ENCODE measurements around the gene SF3A1.
A peak's percentile ranks its signal among the peaks of the same experiment; 100 is the strongest.

Gene SF3A1

GRCh38 chr22:30301995-30302809 is 54.5 kb downstream of the SF3A1 start:
- H3K4me1 ChIP-seq (ENCODE audit: control insufficient read depth, insufficient read depth, low read length, unreplicated experiment), result peaks cover 39% of the 10 kb centered on the region
- H3K79me2 ChIP-seq (ENCODE audit: control insufficient read depth, insufficient read depth, low read length, unreplicated experiment), result peaks cover 14% of the 10 kb centered on the region
- no peaks in the 10 kb centered on the region for H3K36me3 ChIP-seq (ENCODE audit: insufficient read depth, low read length)
- H2AFZ ChIP-seq (ENCODE audit: low read length, unreplicated experiment), result no peak overlapping the region
- no peak overlapping the region for H3K4me3 ChIP-seq (ENCODE audit: low read depth, low read length)
- no peaks in the 10 kb centered on the region for H3K27me3 ChIP-seq (ENCODE audit: insufficient read depth, low read length)
- peak overlapping the region; percentile 39 for H3K27ac ChIP-seq (ENCODE audit: low read depth, low read length)

- Histone ChIP-seq H3K36me3 (ENCODE audit: insufficient read depth, low read length) (no peaks in the 10 kb centered on the region), H3K4me3 (ENCODE audit: low read depth, low read length) (no peak overlapping the region), H3K27me3 (ENCODE audit: insufficient read depth, low read length) (no peaks in the 10 kb centered on the region), H2AFZ (ENCODE audit: low read length, unreplicated experiment) (no peak overlapping the region), H3K79me2 (ENCODE audit: control insufficient read depth, insufficient read depth, low read length, unreplicated experiment) (peaks cover 5% of the 10 kb centered on the region), H3K4me1 (ENCODE audit: control insufficient read depth, insufficient read depth, low read length, unreplicated experiment) (peaks cover 15% of the 10 kb centered on the region), H3K27ac (ENCODE audit: low read depth, low read length) (no peak overlapping the region)
Measured at GRCh38 chr22:30299322-30299721, 57.4 kb downstream of the SF3A1 start.

- Histone ChIP-seq H3K79me2 (ENCODE audit: control insufficient read depth, insufficient read depth, low read length, unreplicated experiment) (no peaks in the 10 kb centered on the region), H3K27me3 (ENCODE audit: insufficient read depth, low read length) (no peaks in the 10 kb centered on the region), H3K27ac (ENCODE audit: low read depth, low read length) (no peak overlapping the region), H3K4me3 (ENCODE audit: low read depth, low read length) (no peak overlapping the region), H2AFZ (ENCODE audit: low read length, unreplicated experiment) (no peak overlapping the region), H3K4me1 (ENCODE audit: control insufficient read depth, insufficient read depth, low read length, unreplicated experiment) (peaks cover 11% of the 10 kb centered on the region), H3K36me3 (ENCODE audit: insufficient read depth, low read length) (no peaks in the 10 kb centered on the region)
Measured at GRCh38 chr22:30297991-30298701, 58.5 kb downstream of the SF3A1 start.

GRCh38 chr22:30297276-30297990 is 59.3 kb downstream of the SF3A1 start:
- no peaks in the 10 kb centered on the region for H3K79me2 ChIP-seq (ENCODE audit: control insufficient read depth, insufficient read depth, low read length, unreplicated experiment)
- H3K36me3 ChIP-seq (ENCODE audit: insufficient read depth, low read length), result no peaks in the 10 kb centered on the region
- no peak overlapping the region for H3K27ac ChIP-seq (ENCODE audit: low read depth, low read length)
- no peak overlapping the region for H2AFZ ChIP-seq (ENCODE audit: low read length, unreplicated experiment)
- H3K4me1 ChIP-seq (ENCODE audit: control insufficient read depth, insufficient read depth, low read length, unreplicated experiment), result peaks cover 9% of the 10 kb centered on the region
- H3K27me3 ChIP-seq (ENCODE audit: insufficient read depth, low read length), result no peaks in the 10 kb centered on the region
- no peak overlapping the region for H3K4me3 ChIP-seq (ENCODE audit: low read depth, low read length)

GRCh38 chr22:30296833-30297232 is 59.9 kb downstream of the SF3A1 start:
- Histone ChIP-seq H3K4me3 (ENCODE audit: low read depth, low read length) (no peak overlapping the region), H2AFZ (ENCODE audit: low read length, unreplicated experiment) (no peak overlapping the region), H3K27ac (ENCODE audit: low read depth, low read length) (no peak overlapping the region), H3K36me3 (ENCODE audit: insufficient read depth, low read length) (no peaks in the 10 kb centered on the region), H3K4me1 (ENCODE audit: control insufficient read depth, insufficient read depth, low read length, unreplicated experiment) (peaks cover 5% of the 10 kb centered on the region), H3K79me2 (ENCODE audit: control insufficient read depth, insufficient read depth, low read length, unreplicated experiment) (no peaks in the 10 kb centered on the region), H3K27me3 (ENCODE audit: insufficient read depth, low read length) (no peaks in the 10 kb centered on the region)

- peaks cover 7% of the 10 kb centered on the region for H3K4me1 ChIP-seq (ENCODE audit: control insufficient read depth, insufficient read depth, low read length, unreplicated experiment)
- no peak overlapping the region for H3K4me3 ChIP-seq (ENCODE audit: low read depth, low read length)
- no peak overlapping the region for H2AFZ ChIP-seq (ENCODE audit: low read length, unreplicated experiment)
- no peaks in the 10 kb centered on the region for H3K79me2 ChIP-seq (ENCODE audit: control insufficient read depth, insufficient read depth, low read length, unreplicated experiment)
- no peak overlapping the region for H3K27ac ChIP-seq (ENCODE audit: low read depth, low read length)
- no peaks in the 10 kb centered on the region for H3K36me3 ChIP-seq (ENCODE audit: insufficient read depth, low read length)
- no peaks in the 10 kb centered on the region for H3K27me3 ChIP-seq (ENCODE audit: insufficient read depth, low read length)
Measured at GRCh38 chr22:30296324-30296723, 60.4 kb downstream of the SF3A1 start.

- Histone ChIP-seq H3K4me3 (ENCODE audit: low read depth, low read length) (no peak overlapping the region), H3K36me3 (ENCODE audit: insufficient read depth, low read length) (no peaks in the 10 kb centered on the region), H3K27ac (ENCODE audit: low read depth, low read length) (no peak overlapping the region), H2AFZ (ENCODE audit: low read length, unreplicated experiment) (no peak overlapping the region), H3K79me2 (ENCODE audit: control insufficient read depth, insufficient read depth, low read length, unreplicated experiment) (no peaks in the 10 kb centered on the region), H3K27me3 (ENCODE audit: insufficient read depth, low read length) (no peaks in the 10 kb centered on the region), H3K4me1 (ENCODE audit: control insufficient read depth, insufficient read depth, low read length, unreplicated experiment) (peaks cover 14% of the 10 kb centered on the region)
Measured at GRCh38 chr22:30295576-30295975, 61.1 kb downstream of the SF3A1 start.

GRCh38 chr22:30294830-30295229 is 61.9 kb downstream of the SF3A1 start:
- H2AFZ ChIP-seq (ENCODE audit: low read length, unreplicated experiment), result no peak overlapping the region
- no peaks in the 10 kb centered on the region for H3K36me3 ChIP-seq (ENCODE audit: insufficient read depth, low read length)
- no peak overlapping the region for H3K27ac ChIP-seq (ENCODE audit: low read depth, low read length)
- no peaks in the 10 kb centered on the region for H3K79me2 ChIP-seq (ENCODE audit: control insufficient read depth, insufficient read depth, low read length, unreplicated experiment)
- H3K4me1 ChIP-seq (ENCODE audit: control insufficient read depth, insufficient read depth, low read length, unreplicated experiment), result peaks cover 22% of the 10 kb centered on the region
- H3K27me3 ChIP-seq (ENCODE audit: insufficient read depth, low read length), result no peaks in the 10 kb centered on the region
- no peak overlapping the region for H3K4me3 ChIP-seq (ENCODE audit: low read depth, low read length)

- Histone ChIP-seq H3K27ac (ENCODE audit: low read depth, low read length) (no peak overlapping the region), H3K4me1 (ENCODE audit: control insufficient read depth, insufficient read depth, low read length, unreplicated experiment) (peaks cover 23% of the 10 kb centered on the region), H3K36me3 (ENCODE audit: insufficient read depth, low read length) (no peaks in the 10 kb centered on the region), H3K4me3 (ENCODE audit: low read depth, low read length) (no peak overlapping the region), H2AFZ (ENCODE audit: low read length, unreplicated experiment) (no peak overlapping the region), H3K79me2 (ENCODE audit: control insufficient read depth, insufficient read depth, low read length, unreplicated experiment) (no peaks in the 10 kb centered on the region), H3K27me3 (ENCODE audit: insufficient read depth, low read length) (no peaks in the 10 kb centered on the region)
Measured at GRCh38 chr22:30294066-30294465, 62.6 kb downstream of the SF3A1 start.

GRCh38 chr22:30293026-30293425 is 63.7 kb downstream of the SF3A1 start:
- Histone ChIP-seq H3K36me3 (ENCODE audit: insufficient read depth, low read length) (no peaks in the 10 kb centered on the region), H3K4me3 (ENCODE audit: low read depth, low read length) (no peak overlapping the region), H3K27ac (ENCODE audit: low read depth, low read length) (no peak overlapping the region), H2AFZ (ENCODE audit: low read length, unreplicated experiment) (no peak overlapping the region), H3K27me3 (ENCODE audit: insufficient read depth, low read length) (no peaks in the 10 kb centered on the region), H3K4me1 (ENCODE audit: control insufficient read depth, insufficient read depth, low read length, unreplicated experiment) (peaks cover 28% of the 10 kb centered on the region), H3K79me2 (ENCODE audit: control insufficient read depth, insufficient read depth, low read length, unreplicated experiment) (no peaks in the 10 kb centered on the region)
